ENCODE data around the gene PTMA. TPM values are rescaled to one million over a fixed set of nuclear protein-coding genes. Genes with fewer than 3 reads are reported as not detected.

The PTMA gene
- total RNA-seq, 4 donors from 2014 or later = 683 to 866 (median 805) TPM

GRCh38 chr2:231682603-231683291 is 25.6 kb upstream of the PTMA start:
- WGBS, 2 donors (ENCODE audit: low coverage in 1 of 2) = 93 to 97% methylated on average over 3 to 4 of the region's 11 CpGs
- ATAC-seq = no peak
- Histone ChIP-seq H3K4me1 (peaks cover 0 to 53% (median 9%) of the 10 kb centered on the region in 3 donors), H3K27ac (peak overlapping the region in 3 of 4 donors; percentile 93 to 95 (median 94)), H3K9me3 (no peaks in the 10 kb centered on the region), H3K36me3 (no peaks in the 10 kb centered on the region), H3K4me3 (no peak overlapping the region), H3K27me3 (no peaks in the 10 kb centered on the region)
- TF ChIP-seq POLR2A (IDR thresholded peaks at IDR 0.05) (no peak), POLR2AphosphoS5 (IDR thresholded peaks at IDR 0.05) (no peak), EP300 (IDR thresholded peaks at IDR 0.05) (no peak), CTCF (IDR thresholded peaks at IDR 0.05) (no peak)

GRCh38 chr2:231683292-231684235 is 24.8 kb upstream of the PTMA start:
- peak overlapping the region in 2 of 4 donors; percentile 38 to 95 for H3K27ac ChIP-seq
- peaks cover 0 to 48% (median 9%) of the 10 kb centered on the region in 3 donors for H3K4me1 ChIP-seq
- no peak for ATAC-seq
- no peaks in the 10 kb centered on the region for H3K9me3 ChIP-seq
- H3K4me3 ChIP-seq = no peak overlapping the region
- no peak for TF ChIP-seq POLR2A (IDR thresholded peaks at IDR 0.05)
- no peak for TF ChIP-seq POLR2AphosphoS5 (IDR thresholded peaks at IDR 0.05)
- TF ChIP-seq EP300 (IDR thresholded peaks at IDR 0.05) = no peak
- TF ChIP-seq CTCF (IDR thresholded peaks at IDR 0.05) = no peak
- H3K27me3 ChIP-seq = no peaks in the 10 kb centered on the region
- WGBS, 2 donors (ENCODE audit: low coverage in 1 of 2) = 100% methylated on average over 1 of the region's 8 CpGs; no CpG with 5 or more reads in 1 of the 2 donors
- no peaks in the 10 kb centered on the region for H3K36me3 ChIP-seq

GRCh38 chr2:231684314-231685223 is 23.8 kb upstream of the PTMA start:
- no peak for TF ChIP-seq POLR2AphosphoS5 (IDR thresholded peaks at IDR 0.05)
- TF ChIP-seq POLR2A (IDR thresholded peaks at IDR 0.05) = no peak
- no peak for TF ChIP-seq CTCF (IDR thresholded peaks at IDR 0.05)
- TF ChIP-seq EP300 (IDR thresholded peaks at IDR 0.05) = no peak
- no peaks in the 10 kb centered on the region for H3K27me3 ChIP-seq
- 70 to 81% methylated on average over 5 to 6 of the region's 22 CpGs for WGBS, 2 donors (ENCODE audit: low coverage in 1 of 2)
- H3K36me3 ChIP-seq = no peaks in the 10 kb centered on the region
- peaks cover 0 to 48% (median 9%) of the 10 kb centered on the region in 3 donors for H3K4me1 ChIP-seq
- no peak overlapping the region for H3K4me3 ChIP-seq
- peak overlapping the region in 1 of 4 donors; percentile 38 for H3K27ac ChIP-seq
- no peak for ATAC-seq
- no peaks in the 10 kb centered on the region for H3K9me3 ChIP-seq

- H3K4me1 ChIP-seq = peaks cover 0 to 41% (median 7%) of the 10 kb centered on the region in 3 donors
- no peaks in the 10 kb centered on the region for H3K36me3 ChIP-seq
- no peak overlapping the region for H3K27ac ChIP-seq
- TF ChIP-seq POLR2AphosphoS5 (IDR thresholded peaks at IDR 0.05) = no peak
- TF ChIP-seq POLR2A (IDR thresholded peaks at IDR 0.05) = no peak
- TF ChIP-seq CTCF (IDR thresholded peaks at IDR 0.05) = no peak
- no peak for TF ChIP-seq EP300 (IDR thresholded peaks at IDR 0.05)
- no peak overlapping the region for H3K4me3 ChIP-seq
- WGBS, 2 donors (ENCODE audit: low coverage in 1 of 2) = 40% methylated on average over 1 of the region's 20 CpGs; no CpG with 5 or more reads in 1 of the 2 donors
- ATAC-seq = no peak
- no peaks in the 10 kb centered on the region for H3K27me3 ChIP-seq
- no peaks in the 10 kb centered on the region for H3K9me3 ChIP-seq
Observed at GRCh38 chr2:231685349-231686191, 22.8 kb upstream of the PTMA start.
